GM19372 (cell line): ENCODE results near the gene NFE2.
"Not testable (repeated sequence)": the region's sequence is repeated elsewhere in the genome, so short reads cannot be mapped to it uniquely, and the experiment has no call there.

Source experiments
- ATAC-seq: cut with Tn5 transposase; IDR thresholded peaks from one replicate; pipeline ENCODE4 v1.9.1; 2021; ENCODE audit warnings: mild to moderate bottlenecking, low read depth, moderate library complexity; ENCODE audit not compliant: unreplicated experiment

The NFE2 gene

DNA sequence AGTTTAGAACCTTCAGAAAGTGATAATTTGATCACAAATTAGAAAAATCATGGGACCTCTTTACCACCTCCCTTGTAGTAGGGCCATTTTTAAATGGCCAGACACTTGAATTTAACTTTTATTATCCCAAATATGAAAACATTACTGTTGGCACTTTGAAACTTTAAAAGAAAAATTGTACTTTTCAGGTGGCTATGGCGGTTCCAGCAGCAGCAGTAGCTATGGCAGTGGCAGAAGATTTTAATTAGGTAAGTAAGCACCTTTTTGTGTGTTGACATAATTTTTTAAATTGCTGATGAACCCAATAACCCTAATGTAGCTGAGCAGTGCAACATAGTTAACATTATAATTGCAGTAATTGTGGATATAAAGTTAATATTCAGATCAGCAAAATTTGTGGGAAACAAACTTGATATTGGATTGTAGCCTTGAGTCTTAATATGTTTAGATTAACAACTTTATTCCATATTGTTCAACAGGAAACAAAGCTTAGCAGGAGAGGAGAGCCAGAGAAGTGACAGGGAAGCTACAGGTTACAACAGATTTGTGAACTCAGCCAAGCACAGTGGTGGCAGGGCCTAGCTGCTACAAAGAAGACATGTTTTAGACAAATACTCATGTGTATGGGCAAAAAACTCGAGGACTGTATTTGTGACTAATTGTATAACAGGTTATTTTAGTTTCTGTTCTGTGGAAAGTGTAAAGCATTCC, 16.6 kb downstream of the NFE2 start:
- not testable (repeated sequence) for ATAC-seq

DNA sequence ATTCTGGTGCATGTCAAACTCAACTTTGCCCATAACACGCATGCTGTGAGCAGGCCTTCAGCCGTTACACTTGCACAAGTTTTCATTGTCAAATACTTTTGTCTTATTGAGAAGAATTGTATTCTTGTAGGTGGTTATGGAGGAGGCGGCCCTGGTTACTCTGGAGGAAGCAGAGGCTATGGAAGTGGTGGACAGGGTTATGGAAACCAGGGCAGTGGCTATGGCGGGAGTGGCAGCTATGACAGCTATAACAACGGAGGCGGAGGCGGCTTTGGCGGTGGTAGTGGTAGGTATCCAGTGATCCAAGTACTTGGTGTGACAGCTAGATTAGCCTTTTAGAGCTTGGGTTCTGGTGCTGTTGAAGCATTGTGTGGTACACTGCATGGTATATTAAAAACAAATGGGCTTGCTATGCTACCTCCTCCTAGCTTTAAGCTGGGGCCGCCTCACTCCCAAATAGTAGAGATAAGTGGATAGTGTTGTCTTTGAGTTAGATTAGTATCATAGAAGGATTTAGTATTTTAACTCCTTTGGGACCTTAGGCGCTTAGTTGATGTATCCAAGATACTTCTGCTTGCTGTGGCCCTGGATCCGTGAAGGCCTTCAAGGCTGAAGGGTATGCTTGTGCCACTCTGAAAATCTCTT, 17.7 kb downstream of the NFE2 start:
- ATAC-seq = no peak

DNA sequence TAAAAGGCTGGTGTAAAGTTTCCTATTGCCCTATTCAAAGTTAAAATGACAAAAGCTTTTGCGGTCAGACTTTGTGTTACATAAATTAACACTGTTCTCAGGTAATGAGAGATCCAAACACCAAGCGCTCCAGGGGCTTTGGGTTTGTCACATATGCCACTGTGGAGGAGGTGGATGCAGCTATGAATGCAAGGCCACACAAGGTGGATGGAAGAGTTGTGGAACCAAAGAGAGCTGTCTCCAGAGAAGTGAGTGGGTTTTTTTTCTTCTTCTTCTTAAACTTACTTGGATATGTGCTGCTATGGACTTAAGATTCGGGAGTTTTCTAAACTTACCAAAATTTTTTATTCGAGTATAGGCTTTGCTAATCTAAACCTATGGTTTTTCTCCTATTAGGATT, 19.1 kb downstream of the NFE2 start:
- ATAC-seq = not testable (repeated sequence)

DNA sequence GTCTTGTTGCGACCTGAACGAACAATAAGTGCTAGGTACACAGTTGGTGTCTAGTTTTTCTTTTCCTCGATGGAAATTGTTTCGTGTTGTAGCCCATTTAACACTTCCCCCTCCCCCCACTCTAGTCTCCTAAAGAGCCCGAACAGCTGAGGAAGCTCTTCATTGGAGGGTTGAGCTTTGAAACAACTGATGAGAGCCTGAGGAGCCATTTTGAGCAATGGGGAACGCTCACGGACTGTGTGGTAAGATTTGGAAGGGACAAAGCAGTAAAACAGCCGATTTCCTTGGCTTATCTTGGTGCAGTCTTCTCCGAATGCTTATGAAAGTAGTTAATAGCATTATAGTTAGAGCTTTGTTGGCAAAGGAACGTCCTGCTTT, 19.6 kb downstream of the NFE2 start:
- not testable (repeated sequence) for ATAC-seq

DNA sequence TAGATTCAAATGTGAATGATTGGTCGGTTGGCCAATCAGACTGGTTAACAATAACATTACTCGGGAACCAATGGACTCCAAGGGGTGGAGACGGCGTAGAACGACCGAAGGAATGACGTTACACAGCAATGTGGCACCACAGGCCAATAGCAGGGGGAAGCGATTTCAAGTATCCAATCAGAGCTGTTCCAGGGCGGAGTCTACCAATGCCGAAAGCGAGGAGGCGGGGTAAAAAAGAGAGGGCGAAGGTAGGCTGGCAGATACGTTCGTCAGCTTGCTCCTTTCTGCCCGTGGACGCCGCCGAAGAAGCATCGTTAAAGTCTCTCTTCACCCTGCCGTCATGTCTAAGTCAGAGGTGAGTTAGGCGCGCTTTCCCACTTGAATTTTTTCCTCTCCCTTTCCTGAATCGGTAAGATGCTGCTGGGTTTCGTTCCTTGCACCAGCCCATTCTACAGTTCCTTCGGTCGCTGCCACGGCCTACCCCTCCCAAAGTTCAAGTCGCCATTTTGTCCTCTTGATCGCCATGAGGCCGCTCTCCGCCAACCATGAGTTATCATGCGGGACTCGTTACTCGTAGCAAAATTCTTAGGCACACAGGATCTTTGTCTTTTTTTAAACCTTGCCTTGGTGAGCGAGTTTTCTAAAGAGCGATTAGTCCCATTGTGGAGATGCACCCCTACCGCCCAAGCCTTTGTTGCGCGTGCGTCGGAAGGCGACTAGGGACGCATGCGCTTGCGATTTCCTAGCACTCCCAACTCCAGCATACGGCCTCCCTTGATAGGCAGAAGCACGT, 20.2 kb downstream of the NFE2 start, which contains the start of gene HNRNPA1:
Gene HNRNPA1 (plus strand): TSS at position 259 of the 793 bp plus-strand sequence. CDS start 82 bp downstream, at position 341.
- ATAC-seq = peak; percentile 80

DNA sequence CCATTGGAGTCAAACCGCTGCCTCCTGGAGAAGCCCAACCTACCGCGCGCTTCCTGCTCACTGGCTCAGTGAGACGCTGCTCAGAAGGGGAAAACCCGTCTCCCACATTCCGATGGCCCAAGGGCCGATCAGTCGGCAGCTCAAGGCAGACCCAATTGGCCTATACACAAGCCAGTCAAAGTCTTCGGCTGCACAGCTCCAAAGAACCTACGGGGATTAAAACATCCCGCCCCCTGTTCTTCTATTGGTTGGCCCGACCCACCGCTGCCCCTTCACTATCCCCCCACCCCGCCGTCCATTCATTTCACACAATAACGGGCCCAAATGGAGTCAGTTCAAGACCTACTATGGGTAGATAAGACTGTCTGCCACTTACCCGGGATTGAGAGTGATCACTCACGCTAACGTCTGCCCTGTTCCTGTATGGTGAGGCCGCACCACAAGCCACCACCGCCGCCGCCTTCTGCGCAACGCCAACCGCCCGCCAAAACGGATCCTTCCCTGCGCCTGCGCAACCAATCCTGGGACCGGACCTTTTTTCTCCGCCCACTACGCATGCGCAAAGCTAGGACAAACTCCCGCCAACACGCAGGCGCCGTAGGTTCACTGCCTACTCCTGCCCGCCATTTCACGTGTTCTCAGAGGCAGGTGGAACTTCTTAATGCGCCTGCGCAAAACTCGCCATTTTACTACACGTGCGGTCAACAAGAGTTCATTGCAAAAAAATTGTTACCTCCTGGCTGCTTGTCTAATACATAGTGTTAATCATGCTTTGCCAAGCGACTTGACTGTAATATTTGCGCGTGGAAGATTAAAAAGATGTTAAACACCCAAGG, 21.0 kb downstream of the NFE2 start, which contains the start of gene CBX5:
Gene CBX5 (minus strand): TSS at position 491 of the 836 bp plus-strand sequence. CDS start 22,472 bp downstream, outside the sequence.
- ATAC-seq = peak; percentile 62

DNA sequence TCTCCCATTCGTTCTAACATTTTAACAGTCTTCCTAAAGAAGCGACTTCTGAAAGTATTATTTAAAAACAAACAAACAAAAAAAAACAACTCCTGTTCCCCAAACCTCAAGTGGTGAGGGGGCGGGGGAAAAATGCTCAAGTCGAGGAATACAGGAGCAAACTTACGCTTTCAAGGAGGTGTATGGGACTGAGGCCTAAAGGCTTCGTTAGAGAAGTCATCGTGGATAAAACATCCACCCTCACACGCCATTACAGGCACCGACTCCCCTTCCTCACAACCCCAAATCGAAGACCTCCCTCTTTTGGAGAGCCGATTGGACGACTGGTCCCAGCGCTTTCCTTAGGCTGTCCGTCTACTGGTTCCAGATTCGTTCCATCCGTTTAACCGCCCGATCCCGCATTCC, 21.6 kb downstream of the NFE2 start:
- no peak for ATAC-seq

DNA sequence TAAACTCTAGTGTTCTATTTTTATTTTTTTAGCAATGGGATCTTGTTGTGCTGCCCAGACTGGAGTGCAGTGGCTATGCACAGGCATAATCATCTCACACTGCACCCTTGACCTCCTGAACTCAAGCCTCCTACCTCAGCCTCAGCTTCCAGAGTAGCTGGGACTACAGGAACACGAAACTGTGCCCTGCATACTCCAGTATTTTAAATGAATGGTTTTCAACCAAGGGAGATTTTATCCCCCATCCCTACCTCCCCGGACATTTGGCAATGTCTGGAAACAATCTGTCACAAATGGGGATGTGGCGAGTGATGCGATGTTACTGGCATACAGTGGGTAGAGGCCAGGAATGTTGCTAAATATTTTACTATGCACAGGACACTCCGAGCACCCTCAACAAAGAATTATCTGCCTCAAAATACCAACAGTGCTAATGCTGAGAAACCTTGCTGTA, 23.0 kb downstream of the NFE2 start:
- no peak for ATAC-seq

DNA sequence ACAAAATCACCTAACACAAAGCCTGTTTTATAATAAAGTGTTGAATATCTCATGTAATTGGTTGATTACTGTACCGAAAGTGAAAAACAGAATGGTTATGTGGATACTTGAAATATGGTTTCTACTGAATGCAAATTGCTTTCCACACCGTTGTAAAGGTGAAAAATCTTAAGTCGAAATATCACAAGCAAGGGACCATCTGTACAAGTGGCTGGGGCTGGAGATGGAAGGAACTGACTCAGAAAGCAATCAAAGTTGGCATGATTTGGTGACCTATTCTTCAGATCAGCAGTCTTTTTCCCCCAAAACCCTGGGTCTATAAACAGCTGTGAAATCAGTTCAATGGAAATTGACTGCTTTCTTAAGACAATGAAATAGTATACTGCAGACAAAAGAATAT, 24.4 kb downstream of the NFE2 start:
- ATAC-seq = no peak

DNA sequence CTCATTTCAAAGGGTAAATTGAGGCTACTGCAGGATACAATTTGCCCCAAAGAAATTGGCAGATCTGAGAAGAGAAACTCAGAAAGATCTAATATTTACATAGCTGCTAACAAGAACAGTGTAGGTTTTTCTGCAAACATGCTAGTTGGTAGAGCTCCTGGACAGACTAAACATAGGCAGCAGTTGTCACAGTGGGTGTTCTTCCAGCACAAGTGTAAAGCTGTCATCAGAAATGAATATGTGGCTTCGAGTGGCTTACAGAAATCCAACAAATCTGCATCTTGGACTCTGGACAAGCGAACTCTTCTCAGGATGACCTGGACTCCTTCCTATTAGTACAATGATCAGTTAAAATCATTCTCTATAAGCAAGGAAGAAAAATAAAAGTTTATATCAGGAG, 26.8 kb downstream of the NFE2 start:
- no peak for ATAC-seq

DNA sequence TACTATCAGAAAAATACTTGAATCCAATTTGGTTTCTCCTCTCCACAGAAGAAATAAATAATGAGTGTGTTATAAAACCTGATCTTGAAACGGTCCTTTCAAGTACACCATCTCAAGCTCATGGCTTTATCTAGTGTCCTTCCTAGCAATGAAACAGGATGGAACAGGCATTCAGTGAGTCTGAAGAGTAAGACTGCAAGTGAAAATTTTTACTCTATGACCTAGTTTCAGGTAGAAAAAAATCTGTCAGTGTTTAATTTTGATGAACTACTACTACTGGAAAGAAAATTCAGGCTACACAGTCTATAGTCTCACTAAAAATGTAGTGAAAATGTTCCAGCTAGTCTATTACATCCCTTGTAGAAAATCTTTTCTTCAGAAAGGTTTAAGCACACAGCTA, 28.6 kb downstream of the NFE2 start:
- no peak for ATAC-seq

DNA sequence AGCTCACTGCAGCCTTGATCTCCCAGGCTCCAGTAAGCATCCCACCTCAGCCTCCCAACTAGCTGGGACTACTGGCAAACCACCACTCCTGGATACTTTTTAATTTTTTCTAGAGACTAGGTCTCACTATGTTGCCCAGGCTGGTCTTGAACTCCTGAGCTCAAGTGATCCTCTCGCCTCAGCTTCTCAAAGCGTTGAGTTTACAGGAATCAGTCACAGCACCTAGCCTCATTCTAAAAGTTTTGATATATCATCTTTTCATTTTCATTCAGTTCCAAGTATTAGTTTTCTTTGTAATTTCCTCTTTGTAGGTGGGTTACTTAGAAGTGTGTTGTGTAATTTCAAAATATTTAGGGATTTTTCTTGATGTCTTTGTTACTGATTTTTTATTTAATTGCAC, 30.5 kb downstream of the NFE2 start:
- no peak for ATAC-seq

DNA sequence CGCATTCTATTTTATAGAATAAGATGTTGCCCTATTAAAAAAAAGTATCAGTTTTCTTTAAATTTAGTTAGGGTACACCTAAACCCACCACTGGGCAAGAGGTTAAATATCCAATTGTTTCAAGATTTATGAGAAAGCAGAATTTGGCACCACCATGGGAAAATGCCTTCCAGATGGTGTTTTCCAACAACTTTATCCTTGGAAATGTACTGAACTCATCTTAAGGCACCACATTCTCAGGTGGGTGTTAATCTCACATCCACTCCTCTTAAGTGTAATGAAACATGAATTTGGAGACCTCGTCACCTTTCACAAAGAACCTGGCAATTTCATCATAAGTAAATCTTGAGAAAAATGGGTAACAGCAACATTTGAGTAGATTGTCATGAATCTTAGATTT, 34.0 kb downstream of the NFE2 start:
- no peak for ATAC-seq

DNA sequence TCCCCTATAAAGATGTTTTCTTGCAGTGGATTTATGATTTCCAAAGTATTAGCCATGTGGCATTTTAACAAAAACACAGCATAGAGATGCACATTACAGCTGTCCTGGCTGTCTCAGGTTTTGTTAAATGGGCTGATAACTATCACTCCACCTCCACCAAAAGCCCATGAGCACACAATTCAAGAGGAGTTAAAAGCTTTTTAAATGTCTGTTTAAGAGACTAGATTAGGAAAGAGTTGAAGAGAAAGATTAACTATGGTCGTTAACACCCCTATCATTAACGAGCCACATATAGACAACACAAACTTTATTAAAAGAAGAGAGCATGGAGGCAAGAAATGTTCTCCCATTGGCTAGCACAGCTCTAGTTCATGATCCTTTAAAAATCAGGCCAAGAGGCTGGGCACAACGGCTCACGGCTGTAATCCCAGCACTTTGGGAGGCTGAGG, 35.4 kb downstream of the NFE2 start:
- no peak for ATAC-seq

DNA sequence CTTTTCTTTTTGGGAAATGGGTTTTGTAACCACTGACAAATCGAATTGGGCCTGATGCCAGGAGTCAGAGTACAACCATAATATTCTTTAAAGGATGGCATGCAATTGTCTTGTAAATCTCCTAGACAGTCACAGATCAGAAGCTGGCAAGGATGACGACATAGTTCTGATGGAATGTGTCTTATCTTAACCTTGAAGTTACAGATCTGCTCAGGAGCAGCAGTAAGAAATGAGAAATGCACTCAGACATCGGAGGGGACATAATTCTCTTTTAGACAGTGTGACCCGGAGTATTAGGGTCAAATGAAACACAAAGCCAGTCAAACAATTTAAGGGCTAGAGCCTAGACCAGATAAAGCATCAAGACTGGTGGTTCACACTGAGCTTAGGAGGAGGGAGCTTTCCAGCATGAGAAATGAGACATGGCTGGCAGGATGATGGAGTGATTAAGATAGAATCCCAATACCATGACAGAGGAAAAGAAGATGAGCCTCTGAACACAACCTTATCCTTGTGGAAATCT, 38.4 kb downstream of the NFE2 start:
- no peak for ATAC-seq

DNA sequence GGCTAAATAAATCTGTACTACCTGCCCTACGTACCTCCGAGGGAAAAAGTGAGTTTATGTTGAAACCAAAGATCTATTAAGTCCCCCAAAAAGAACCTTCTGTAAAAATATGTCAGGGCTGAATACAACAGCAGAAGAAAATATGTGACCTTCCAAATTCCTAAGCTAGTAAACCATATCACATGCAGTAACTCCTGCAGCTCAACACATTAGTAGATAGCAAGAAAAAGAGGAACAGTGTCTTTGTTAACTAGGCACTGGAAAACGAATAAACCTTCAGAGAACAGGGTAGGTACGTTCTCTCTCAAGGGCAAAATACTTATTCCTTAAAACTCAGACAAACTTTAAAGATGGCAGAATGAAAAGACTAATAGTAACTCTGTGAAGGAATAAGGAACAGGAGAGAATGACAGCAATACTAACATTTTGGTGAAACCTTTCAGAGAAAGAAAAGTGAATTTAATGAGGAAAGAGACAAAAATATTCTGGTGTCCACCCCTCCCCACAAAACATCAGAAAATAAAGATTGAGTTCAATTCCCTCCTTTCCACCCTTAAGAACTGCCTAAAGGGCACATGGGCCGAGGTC, 38.9 kb downstream of the NFE2 start:
- ATAC-seq = no peak

DNA sequence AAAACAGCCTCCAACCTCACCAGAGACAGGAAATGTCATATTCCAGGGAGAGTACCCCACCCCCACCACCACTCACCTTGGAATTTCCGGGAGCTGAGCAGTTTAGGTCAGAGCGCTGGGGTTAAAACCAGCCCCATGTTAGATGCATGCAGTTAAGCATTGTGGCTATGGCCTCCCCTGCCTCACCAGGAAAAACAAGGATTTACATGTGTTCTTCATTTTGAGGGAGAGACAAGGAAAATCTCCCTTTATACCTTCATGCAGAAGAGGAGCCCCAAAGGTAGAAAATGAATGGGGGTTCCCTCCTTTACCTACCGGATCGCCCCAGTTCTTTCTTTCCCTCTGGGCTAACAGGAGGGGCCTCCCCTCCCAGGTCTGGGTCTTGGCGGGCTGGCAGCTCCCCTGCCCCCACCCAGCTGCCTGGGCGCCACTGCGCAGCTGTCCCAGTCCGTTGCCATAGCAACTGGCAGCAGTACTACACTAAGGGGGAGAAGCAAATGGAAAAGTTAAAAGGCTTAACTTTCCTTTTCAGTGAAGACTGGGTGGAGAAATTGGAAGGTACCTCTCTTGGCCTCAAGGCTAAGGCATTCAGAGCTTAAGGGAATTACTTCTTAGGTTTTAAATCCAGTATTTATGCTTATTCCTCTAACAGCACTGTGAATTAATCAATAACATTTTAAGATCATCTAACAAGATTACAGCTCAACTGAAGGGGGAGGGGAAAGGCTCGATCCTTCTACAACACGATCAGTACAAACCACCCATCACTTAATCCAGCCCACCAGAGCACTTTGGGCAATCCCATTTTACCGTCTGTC, 41.4 kb downstream of the NFE2 start:
- no peak for ATAC-seq

DNA sequence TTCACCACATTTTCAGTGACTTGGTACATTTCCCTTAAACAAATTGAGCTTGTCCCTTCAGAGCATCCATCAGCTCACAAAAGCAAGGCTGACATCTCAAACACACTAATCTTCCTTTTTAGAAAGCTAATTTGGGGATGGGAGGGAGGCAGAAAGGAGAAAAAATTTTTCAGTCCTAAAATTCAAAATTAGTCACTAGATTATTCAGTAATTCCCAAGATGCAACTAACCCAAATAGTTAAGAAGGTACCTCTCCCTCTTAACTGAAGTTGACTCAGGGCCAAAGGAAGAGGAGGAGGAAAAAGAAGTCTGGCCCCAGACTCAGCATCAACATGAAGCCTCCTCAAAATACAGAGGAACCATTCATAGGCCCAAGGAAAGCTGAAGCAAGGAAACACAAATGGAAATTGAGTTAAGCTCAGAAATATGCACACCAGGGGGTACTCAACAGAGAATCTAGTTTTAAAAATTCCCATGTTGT, 42.6 kb downstream of the NFE2 start:
- no peak for ATAC-seq

DNA sequence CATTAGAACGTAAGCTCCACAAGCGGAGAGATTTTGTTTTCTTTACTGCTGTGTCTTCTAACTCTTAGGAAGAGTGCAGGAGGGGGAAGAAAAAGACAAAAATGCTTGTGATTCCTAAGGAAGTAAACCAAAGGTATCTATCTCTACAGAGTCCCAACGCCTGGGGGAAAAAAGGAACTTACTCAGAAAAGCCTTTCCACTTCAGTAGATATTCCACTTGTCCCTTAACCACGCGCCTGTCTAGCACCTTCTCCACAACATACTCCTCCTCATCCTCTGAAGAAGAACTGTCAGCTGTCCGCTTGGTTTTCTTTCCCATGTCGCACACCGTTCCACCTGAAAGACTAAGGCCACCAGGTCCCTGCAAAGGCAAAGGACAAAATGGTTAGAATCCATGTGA, 43.5 kb downstream of the NFE2 start:
- no peak for ATAC-seq
